K562 (cell line): ENCODE results near the gene XPOT. TPM values are rescaled to one million over a fixed set of nuclear protein-coding genes. Genes with fewer than 3 reads are reported as not detected.
A peak's percentile ranks its signal among the peaks of the same experiment; 100 is the strongest.

Source experiments
- ATF4 ChIP-seq: fragments of 450-650 bp; formaldehyde crosslinking; IDR thresholded peaks from 2 replicates; pipeline ENCODE4 v1.4.0; 2022; ENCODE audit warnings: mild to moderate bottlenecking, moderate library complexity
- CBFA2T3 ChIP-seq: fragments of 450-650 bp; IDR thresholded peaks from 2 replicates; pipeline ENCODE4 v1.6.1; 2017
- EGR1 ChIP-seq: fragments of 450-650 bp; conservative IDR thresholded peaks from 2 replicates; pipeline ENCODE4 v1.6.1; 2017; ENCODE audit warnings: mild to moderate bottlenecking
- FOXA3 ChIP-seq, 2 experiments: fragments of 450-650 bp in 1 of 2; sonication (generic) in 1 of 2; formaldehyde crosslinking; IDR thresholded peaks in 1 of 2; conservative IDR thresholded peaks in 1 of 2; 2 replicates each; pipeline versions ENCODE4 v1.4.0 to v1.8.0; 2020 to 2022; ENCODE audit warnings: mild to moderate bottlenecking in 2 of 2, missing genetic modification reagents in 1 of 2
- FOXM1 ChIP-seq, 2 experiments: fragments of 450-650 bp in 1 of 2; sonication (generic) in 1 of 2; formaldehyde crosslinking in 1 of 2; IDR thresholded peaks; 2 replicates each; pipeline versions ENCODE4 v1.6.1 to v1.9.0; 2017 to 2022; ENCODE audit warnings: low read depth in 2 of 2, mild to moderate bottlenecking in 2 of 2, missing genetic modification reagents in 1 of 2, moderate library complexity in 1 of 2
- MEF2A ChIP-seq: IDR thresholded peaks from 2 replicates; pipeline ENCODE4 v1.6.1; 2011; ENCODE audit warnings: low read depth, mild to moderate bottlenecking, low read length, moderate library complexity; ENCODE audit not compliant: control insufficient read depth
- NFXL1 ChIP-seq: fragments of 450-650 bp; formaldehyde crosslinking; IDR thresholded peaks from 2 replicates; pipeline ENCODE4 v1.4.0; 2021; ENCODE audit warnings: mild to moderate bottlenecking
- TEAD4 ChIP-seq, 2 experiments: sonication (generic) in 1 of 2; formaldehyde crosslinking in 1 of 2; IDR thresholded peaks; 2 replicates each; pipeline versions ENCODE4 v1.6.1 to v1.8.0; 2012 to 2022; ENCODE audit warnings: borderline replicate concordance in 1 of 2, inconsistent platforms in 1 of 2, low read length in 1 of 2, mild to moderate bottlenecking in 1 of 2, missing genetic modification reagents in 1 of 2
- ZBTB2 ChIP-seq: fragments of 450-650 bp; IDR thresholded peaks from 2 replicates; pipeline ENCODE4 v1.6.1; 2016; ENCODE audit warnings: antibody characterized with exemption
- polyA plus RNA-seq, 8 experiments: library from polyadenylated mRNA; depleted of rRNA in 4 of 8; stranded (reverse) in 5 of 8; unstranded in 3 of 8; fragments of >200 nt; fragmentation: Nextera tagmentation in 2 of 8; fragmentation: Illumina TruSeq in 1 of 8; extraction: Ambion mirVana in 2 of 8; extraction: Trizol in 1 of 8; gene quantifications; 2 replicates each; pipeline versions ENCODE4 v1.2.1 to v1.2.3, GENCODE V29; 2011 to 2014; ENCODE audit warnings: inconsistent platforms in 1 of 8, missing spikeins in 1 of 8
- total RNA-seq, 7 experiments: library from RNA; depleted of rRNA in 6 of 7; stranded (reverse); fragments of >200 nt in 6 of 7; fragmentation: Illumina TruSeq in 2 of 7; extraction: Trizol in 2 of 7; gene quantifications; 2 replicates each; pipeline versions ENCODE4 v1.2.1 to v1.2.3, GENCODE V29; 2011 to 2021; ENCODE audit warnings: low replicate concordance in 1 of 7
- TF ChIP-seq, protein P1 (sequence below): fragments of 450-650 bp; IDR thresholded peaks from 2 replicates; pipeline ENCODE4 v1.6.1; 2018; ENCODE audit not compliant: partially characterized antibody

The XPOT gene
- total and polyA plus RNA-seq, 9 of the 15 experiments (the other 6 are each of a cell fraction or from before 2014, with no cell fraction given), result 26.2 to 192 (median 102) TPM

DNA sequence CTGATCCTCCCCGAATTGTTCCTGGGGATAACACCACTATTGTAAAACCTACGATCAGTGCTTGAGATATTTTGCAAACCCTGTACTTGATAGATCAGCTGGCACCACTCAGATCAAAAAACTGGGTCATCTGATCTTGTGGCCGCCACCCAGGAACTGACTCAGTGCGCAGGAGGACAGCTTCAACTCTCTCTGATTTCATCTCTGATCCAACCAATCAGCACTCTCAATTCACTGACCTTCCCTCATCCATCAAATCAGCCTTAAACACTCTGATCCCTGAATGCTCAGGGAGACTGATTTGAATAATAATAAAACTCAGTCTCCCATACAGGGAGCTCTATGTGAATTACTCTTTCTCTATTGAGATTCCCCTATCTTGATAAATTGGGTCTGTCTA lies 4.2 kb upstream of the XPOT start (continued):
- TF ChIP-seq, protein P1, sequence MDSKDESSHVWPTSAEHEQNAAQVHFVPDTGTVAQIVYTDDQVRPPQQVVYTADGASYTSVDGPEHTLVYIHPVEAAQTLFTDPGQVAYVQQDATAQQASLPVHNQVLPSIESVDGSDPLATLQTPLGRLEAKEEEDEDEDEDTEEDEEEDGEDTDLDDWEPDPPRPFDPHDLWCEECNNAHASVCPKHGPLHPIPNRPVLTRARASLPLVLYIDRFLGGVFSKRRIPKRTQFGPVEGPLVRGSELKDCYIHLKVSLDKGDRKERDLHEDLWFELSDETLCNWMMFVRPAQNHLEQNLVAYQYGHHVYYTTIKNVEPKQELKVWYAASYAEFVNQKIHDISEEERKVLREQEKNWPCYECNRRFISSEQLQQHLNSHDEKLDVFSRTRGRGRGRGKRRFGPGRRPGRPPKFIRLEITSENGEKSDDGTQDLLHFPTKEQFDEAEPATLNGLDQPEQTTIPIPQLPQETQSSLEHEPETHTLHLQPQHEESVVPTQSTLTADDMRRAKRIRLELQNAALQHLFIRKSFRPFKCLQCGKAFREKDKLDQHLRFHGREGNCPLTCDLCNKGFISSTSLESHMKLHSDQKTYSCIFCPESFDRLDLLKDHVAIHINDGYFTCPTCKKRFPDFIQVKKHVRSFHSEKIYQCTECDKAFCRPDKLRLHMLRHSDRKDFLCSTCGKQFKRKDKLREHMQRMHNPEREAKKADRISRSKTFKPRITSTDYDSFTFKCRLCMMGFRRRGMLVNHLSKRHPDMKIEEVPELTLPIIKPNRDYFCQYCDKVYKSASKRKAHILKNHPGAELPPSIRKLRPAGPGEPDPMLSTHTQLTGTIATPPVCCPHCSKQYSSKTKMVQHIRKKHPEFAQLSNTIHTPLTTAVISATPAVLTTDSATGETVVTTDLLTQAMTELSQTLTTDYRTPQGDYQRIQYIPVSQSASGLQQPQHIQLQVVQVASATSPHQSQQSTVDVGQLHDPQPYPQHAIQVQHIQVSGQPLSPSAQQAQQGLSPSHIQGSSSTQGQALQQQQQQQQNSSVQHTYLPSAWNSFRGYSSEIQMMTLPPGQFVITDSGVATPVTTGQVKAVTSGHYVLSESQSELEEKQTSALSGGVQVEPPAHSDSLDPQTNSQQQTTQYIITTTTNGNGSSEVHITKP, result no peak
- TF ChIP-seq ATF4 (CRISPR knock-in tag) (no peak), MEF2A (no peak), EGR1 (no peak), FOXM1 (IDR thresholded peaks at IDR 0.05; ENCODE audit: low read depth) (peak; percentile 47; the same call in 1 of the 2 replicates), FOXM1 (CRISPR knock-in tag; IDR thresholded peaks at IDR 0.05; ENCODE audit: low read depth) (no peak), FOXA3 (CRISPR knock-in tag; conservative IDR thresholded peaks at IDR 0.05 in 1 of 2, IDR thresholded peaks at IDR 0.05 in 1 of 2) (no peak), CBFA2T3 (0 out of 2 replicates have a peak, but pooled peaks have one; percentile 26), NFXL1 (CRISPR knock-in tag) (no peak), ZBTB2 (no peak), TEAD4 (IDR thresholded peaks at IDR 0.05; ENCODE audit: low read length) (0 out of 2 replicates have a peak, but pooled peaks have one; percentile 7), TEAD4 (CRISPR knock-in tag; IDR thresholded peaks at IDR 0.05; ENCODE audit: borderline replicate concordance) (no peak)
